ENCODE results near the gene PCK1. TPM values are rescaled to one million over a fixed set of nuclear protein-coding genes. Genes with fewer than 3 reads are reported as not detected.

Gene PCK1
- total and polyA plus RNA-seq, 2 donors from 2014 or later: 29.7 to 551 TPM

DNA sequence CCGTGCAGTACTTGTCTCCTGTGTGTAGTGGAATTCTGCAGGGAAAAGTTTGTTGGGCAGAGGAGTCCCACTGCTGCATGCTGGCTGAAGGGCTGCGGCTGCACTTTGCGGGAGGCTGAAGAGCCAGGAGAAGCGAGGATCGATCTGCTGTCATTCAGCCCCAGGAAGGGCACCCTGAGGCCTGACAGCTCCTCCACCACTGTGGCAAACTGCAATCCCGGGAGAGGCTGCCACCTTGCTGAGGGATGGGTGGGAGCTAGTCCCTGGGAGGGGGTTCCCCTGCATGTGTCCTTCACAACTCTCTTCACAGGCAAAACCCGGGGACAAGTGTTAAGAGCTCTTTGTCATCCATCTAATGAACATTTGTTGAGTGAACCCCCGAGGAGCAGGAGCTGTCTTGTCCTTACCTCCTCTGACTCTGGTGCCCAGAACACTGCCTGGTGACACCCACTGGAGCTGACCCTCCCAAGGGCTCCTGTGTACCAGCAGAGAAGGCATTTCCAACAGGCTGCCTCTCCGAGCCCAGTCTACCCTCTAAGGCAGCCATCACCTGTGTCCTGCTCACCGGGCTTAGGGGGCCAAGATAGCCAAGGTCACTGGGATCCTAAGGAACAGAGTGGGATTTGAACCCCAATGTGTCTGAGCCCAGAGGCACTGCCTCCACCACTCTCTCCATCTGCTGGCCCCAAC is 17.7 kb downstream of the PCK1 start:
- Histone ChIP-seq H3K4me1 (ENCODE audit: control insufficient read depth in 2 of 3, insufficient read depth in 2 of 3, low read depth in 1 of 3, low read length in 3 of 3) (peaks cover 6 to 44% (median 41%) of the 10 kb centered on the region in 3 donors), H3K27ac (ENCODE audit: low read depth in 2 of 2, low read length in 2 of 2) (peak overlapping the region; percentile 20 to 52), H3K9me3 (ENCODE audit: control insufficient read depth in 2 of 3, insufficient read depth in 1 of 3, low read length in 3 of 3) (no peaks in the 10 kb centered on the region), H3K36me3 (ENCODE audit: control insufficient read depth in 2 of 3, insufficient read depth in 3 of 3, low read length in 3 of 3) (no peaks in the 10 kb centered on the region), H3K9ac (ENCODE audit: low read length in 3 of 3) (peak overlapping the region in 1 of 3 donors; percentile 29), H3K4me3 (ENCODE audit: low read length in 3 of 3) (no peak overlapping the region), H3K27me3 (ENCODE audit: control insufficient read depth, insufficient read depth, low read length) (no peaks in the 10 kb centered on the region)
- no peak for FAIRE-seq
- intact Hi-C loops (cut with DNase I): no loop called here
- no peak for DNase-seq
- no peak for TF ChIP-seq CTCF (IDR thresholded peaks at IDR 0.05; ENCODE audit: borderline replicate concordance, extremely low read depth, insufficient read depth)

DNA sequence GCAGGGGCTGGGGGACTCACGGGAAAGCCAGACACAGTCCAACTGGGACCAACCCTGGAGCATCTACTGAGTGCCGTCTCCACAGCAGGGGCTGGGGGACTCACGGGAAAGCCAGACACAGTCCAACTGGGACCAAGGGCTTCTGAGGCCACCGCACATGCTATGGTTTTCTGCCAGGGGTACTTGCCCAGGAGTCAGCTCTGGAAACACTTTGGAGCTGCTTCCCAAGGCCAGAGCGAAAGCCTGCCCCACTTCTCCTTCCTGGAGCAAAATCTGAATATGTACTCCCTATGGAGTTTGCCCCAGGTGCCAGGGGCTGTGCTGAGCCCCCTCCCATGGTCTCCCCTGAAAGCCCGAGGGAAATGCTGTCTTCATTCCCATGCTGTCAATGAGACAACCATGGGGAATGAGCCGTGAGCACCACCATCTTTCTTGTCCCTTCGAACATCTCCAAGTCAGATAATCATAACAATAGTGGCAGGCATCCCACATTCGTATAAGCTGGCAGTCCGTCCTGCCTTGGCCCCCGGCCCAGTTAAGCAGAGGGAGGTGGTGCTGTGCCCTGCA is 18.5 kb downstream of the PCK1 start:
- H3K27me3 ChIP-seq (ENCODE audit: control insufficient read depth, insufficient read depth, low read length): no peaks in the 10 kb centered on the region
- FAIRE-seq: no peak
- intact Hi-C loops (cut with DNase I): no loop called here

GRCh38 chr20:57579898-57580447 is 19.1 kb downstream of the PCK1 start:
- TF ChIP-seq CTCF (IDR thresholded peaks at IDR 0.05; ENCODE audit: borderline replicate concordance, extremely low read depth, insufficient read depth): no peak
- H3K4me1 ChIP-seq (ENCODE audit: control insufficient read depth in 2 of 3, insufficient read depth in 2 of 3, low read depth in 1 of 3, low read length in 3 of 3): peaks cover 0 to 47% (median 47%) of the 10 kb centered on the region in 3 donors
- H3K27me3 ChIP-seq (ENCODE audit: control insufficient read depth, insufficient read depth, low read length): no peaks in the 10 kb centered on the region
- FAIRE-seq (no peak), DNase-seq (peak in 4 of 5 donors; percentile 86 to 91 (median 90))
- H3K36me3 ChIP-seq (ENCODE audit: control insufficient read depth in 2 of 3, insufficient read depth in 3 of 3, low read length in 3 of 3): no peaks in the 10 kb centered on the region
- no peaks in the 10 kb centered on the region for H3K9me3 ChIP-seq (ENCODE audit: control insufficient read depth in 2 of 3, insufficient read depth in 1 of 3, low read length in 3 of 3)
- peak overlapping the region in 2 of 3 donors; percentile 18 to 33 for H3K4me3 ChIP-seq (ENCODE audit: low read length in 3 of 3)
- H3K9ac ChIP-seq (ENCODE audit: low read length in 3 of 3): peak overlapping the region in 1 of 3 donors; percentile 78
- H3K27ac ChIP-seq (ENCODE audit: low read depth in 2 of 2, low read length in 2 of 2): peak overlapping the region; percentile 53 to 94
- intact Hi-C loops (cut with DNase I): no loop called here

More for the DNA sequence above, 18.5 kb downstream of the PCK1 start:
- H3K4me3 ChIP-seq (ENCODE audit: low read length in 3 of 3): no peak overlapping the region
- no peak overlapping the region for H3K9ac ChIP-seq (ENCODE audit: low read length in 3 of 3)
- no peaks in the 10 kb centered on the region for H3K36me3 ChIP-seq (ENCODE audit: control insufficient read depth in 2 of 3, insufficient read depth in 3 of 3, low read length in 3 of 3)
- no peak for DNase-seq
- H3K9me3 ChIP-seq (ENCODE audit: control insufficient read depth in 2 of 3, insufficient read depth in 1 of 3, low read length in 3 of 3): no peaks in the 10 kb centered on the region
- no peak for TF ChIP-seq CTCF (IDR thresholded peaks at IDR 0.05; ENCODE audit: borderline replicate concordance, extremely low read depth, insufficient read depth)
- H3K27ac ChIP-seq (ENCODE audit: low read depth in 2 of 2, low read length in 2 of 2): peak overlapping the region in 1 of 2 donors; percentile 53
- peaks cover 2 to 46% (median 44%) of the 10 kb centered on the region in 3 donors for H3K4me1 ChIP-seq (ENCODE audit: control insufficient read depth in 2 of 3, insufficient read depth in 2 of 3, low read depth in 1 of 3, low read length in 3 of 3)

Measured in kidney (tissue), 14 donors.